ENCODE measurements around the gene C4A. TPM values are rescaled to one million over a fixed set of nuclear protein-coding genes. Genes with fewer than 3 reads are reported as not detected.
A peak's percentile ranks its signal among the peaks of the same experiment; 100 is the strongest.
"Not testable (repeated sequence)": the region's sequence is repeated elsewhere in the genome, so short reads cannot be mapped to it uniquely, and the experiment has no call there.

Gene C4A
- total RNA-seq, 6 donors from 2014 or later, result 89.8 to 217 (median 139) TPM

- WGBS, 2 donors, result 64 to 76% methylated on average over 9 to 11 of the region's 11 CpGs
- H3K9me3 ChIP-seq, result no peaks in the 10 kb centered on the region
- peaks cover 0 to 50% (median 0%) of the 10 kb centered on the region in 4 donors for H3K36me3 ChIP-seq
- H3K4me1 ChIP-seq, result peaks cover 4 to 19% (median 12%) of the 10 kb centered on the region in 4 donors
- H3K27me3 ChIP-seq, result no peaks in the 10 kb centered on the region
- peak overlapping the region; percentile 57 to 79 (median 65) for H3K27ac ChIP-seq
- ATAC-seq (ENCODE audit: low FRiP score in 2 of 2) (peak in 1 of 2 donors; percentile 69), DNase-seq (no peak)
- H3K4me3 ChIP-seq, result no peak overlapping the region
- no peak for TF ChIP-seq CTCF (IDR thresholded peaks at IDR 0.05)
- TF ChIP-seq POLR2AphosphoS5 (IDR thresholded peaks at IDR 0.05), result no peak
- no peak for TF ChIP-seq EP300 (IDR thresholded peaks at IDR 0.05)
These were observed 65.2 kb downstream of the C4A start for GRCh38 chr6:32047084-32047478.

- TF ChIP-seq EP300 (IDR thresholded peaks at IDR 0.05) (no peak), CTCF (IDR thresholded peaks at IDR 0.05) (no peak), POLR2A (IDR thresholded peaks at IDR 0.05) (no peak), POLR2AphosphoS5 (IDR thresholded peaks at IDR 0.05) (no peak)
These were observed 65.6 kb downstream of the C4A start for GRCh38 chr6:32047539-32047854.

GRCh38 chr6:32047855-32048766 lies 66.3 kb downstream of the C4A start:
- ATAC-seq (ENCODE audit: low FRiP score in 2 of 2) (peak; percentile 68 to 82), DNase-seq (peak; percentile 57 to 85)
- peaks cover 0 to 61% (median 5%) of the 10 kb centered on the region in 4 donors for H3K36me3 ChIP-seq
- no peaks in the 10 kb centered on the region for H3K27me3 ChIP-seq
- TF ChIP-seq EP300 (IDR thresholded peaks at IDR 0.05) (no peak), CTCF (IDR thresholded peaks at IDR 0.05) (peak; percentile 69 to 89 (median 80)), POLR2AphosphoS5 (IDR thresholded peaks at IDR 0.05) (no peak)
- H3K4me1 ChIP-seq, result peaks cover 4 to 19% (median 12%) of the 10 kb centered on the region in 4 donors
- H3K4me3 ChIP-seq, result no peak overlapping the region
- peak overlapping the region; percentile 7 to 79 (median 62) for H3K27ac ChIP-seq
- no peaks in the 10 kb centered on the region for H3K9me3 ChIP-seq
- 57 to 60% methylated on average over 20 to 39 of the region's 42 CpGs for WGBS, 2 donors

More at GRCh38 chr6:32047539-32047854, 65.6 kb downstream of the C4A start:
- H3K27me3 ChIP-seq, result no peaks in the 10 kb centered on the region
- no peaks in the 10 kb centered on the region for H3K9me3 ChIP-seq
- 88 to 89% methylated on average over 5 to 6 of the region's 6 CpGs for whole genome bisulfite sequencing, 2 donors
- DNase-seq, result no peak
- no peak overlapping the region for H3K4me3 ChIP-seq
- H3K27ac ChIP-seq, result peak overlapping the region; percentile 57 to 79 (median 65)
- peaks cover 0 to 55% (median 2%) of the 10 kb centered on the region in 4 donors for H3K36me3 ChIP-seq
- H3K4me1 ChIP-seq, result peaks cover 4 to 19% (median 12%) of the 10 kb centered on the region in 4 donors
- no peak for ATAC-seq (ENCODE audit: low FRiP score in 2 of 2)

- Histone ChIP-seq H3K36me3 (peaks cover 0 to 64% (median 8%) of the 10 kb centered on the region in 4 donors), H3K27ac (peak overlapping the region in 1 of 4 donors; percentile 19), H3K4me1 (peaks cover 4 to 19% (median 12%) of the 10 kb centered on the region in 4 donors)
- H3K4me3 ChIP-seq; ATAC-seq (ENCODE audit: low FRiP score in 2 of 2); H3K27me3 ChIP-seq; H3K9me3 ChIP-seq: not testable (repeated sequence)
- peak in 1 of 2 donors; percentile 84 for DNase-seq
- WGBS, 2 donors, result 94 to 98% methylated on average over 17 to 21 of the region's 21 CpGs
These were observed 67.3 kb downstream of the C4A start for GRCh38 chr6:32049149-32049548.

- not testable (repeated sequence) for ATAC-seq (ENCODE audit: low FRiP score in 2 of 2); H3K9me3 ChIP-seq; H3K27me3 ChIP-seq; H3K4me3 ChIP-seq; H3K27ac ChIP-seq
- H3K36me3 ChIP-seq, result peaks cover 0 to 70% (median 8%) of the 10 kb centered on the region in 4 donors
- peaks cover 4 to 19% (median 12%) of the 10 kb centered on the region in 4 donors for H3K4me1 ChIP-seq
- peak in 1 of 2 donors; percentile 54 for DNase-seq
- WGBS, 2 donors, result 85 to 88% methylated on average over 6 to 11 of the region's 11 CpGs
These were observed 67.9 kb downstream of the C4A start for GRCh38 chr6:32049736-32050135.
